ENCODE results near the gene KIR3DL2. TPM values are rescaled to one million over a fixed set of nuclear protein-coding genes. Genes with fewer than 3 reads are reported as not detected.
A peak's percentile ranks its signal among the peaks of the same experiment; 100 is the strongest.
"Not testable (repeated sequence)": the region's sequence is repeated elsewhere in the genome, so short reads cannot be mapped to it uniquely, and the experiment has no call there.

KIR3DL2 gene
- total RNA-seq: under 0.01 TPM

DNA sequence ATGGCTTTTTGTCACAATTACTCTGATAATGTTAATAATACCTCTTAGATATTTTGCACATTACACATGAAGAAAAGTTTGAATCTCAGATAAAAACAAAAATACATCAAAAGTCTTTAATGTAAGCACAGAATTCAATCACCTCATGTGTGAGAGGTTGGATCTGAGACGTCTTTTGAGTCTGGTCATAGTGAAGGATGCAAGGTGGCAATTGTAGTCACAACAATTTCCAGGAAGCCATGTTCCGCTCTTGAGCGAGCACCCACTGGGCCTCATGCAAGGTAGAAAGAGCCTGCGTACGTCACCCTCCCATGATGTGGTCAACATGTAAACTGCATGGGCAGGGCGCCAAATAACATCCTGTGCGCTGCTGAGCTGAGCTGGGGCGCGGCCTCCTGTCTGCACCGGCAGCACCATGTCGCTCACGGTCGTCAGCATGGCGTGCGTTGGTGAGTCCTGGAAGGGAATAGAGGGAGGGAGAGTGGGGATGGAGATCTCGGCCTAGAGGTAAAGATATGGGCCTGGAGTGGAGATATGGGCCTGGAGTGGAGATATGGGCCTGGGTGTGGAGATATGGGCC, at the start of gene KIR3DL2:
Gene KIR3DL2, plus strand, starts transcription at position 383 of the 580 bp plus-strand sequence. Its CDS starts 33 bp downstream, at position 416.
- DNase-seq (ENCODE audit: low read depth in 2 of 3, low spot score in 2 of 3): not testable (repeated sequence)

DNA sequence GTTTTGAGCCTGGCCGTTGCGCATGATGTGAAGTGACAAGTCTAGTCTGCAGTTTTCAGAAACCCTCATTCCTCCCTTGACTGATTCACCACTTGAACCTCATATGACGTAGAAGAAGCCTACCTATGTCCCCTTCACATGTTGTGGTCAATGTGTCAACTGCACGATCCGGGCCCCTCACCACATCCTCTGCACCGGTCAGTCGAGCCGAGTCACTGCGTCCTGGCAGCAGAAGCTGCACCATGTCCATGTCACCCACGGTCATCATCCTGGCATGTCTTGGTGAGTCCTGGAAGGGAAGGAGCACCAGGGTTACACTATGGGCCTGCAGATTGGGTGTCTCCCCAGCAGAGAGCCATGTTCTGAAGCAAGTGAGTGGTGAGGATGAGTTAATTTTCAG, 46.8 kb upstream of the KIR3DL2 start, which contains the start of gene KIR2DL4:
Gene KIR2DL4, plus strand, starts transcription at position 201 of the 400 bp plus-strand sequence. Its CDS starts 42 bp downstream, at position 243.
- no peak for DNase-seq (ENCODE audit: low read depth in 2 of 3, low spot score in 2 of 3)

DNA sequence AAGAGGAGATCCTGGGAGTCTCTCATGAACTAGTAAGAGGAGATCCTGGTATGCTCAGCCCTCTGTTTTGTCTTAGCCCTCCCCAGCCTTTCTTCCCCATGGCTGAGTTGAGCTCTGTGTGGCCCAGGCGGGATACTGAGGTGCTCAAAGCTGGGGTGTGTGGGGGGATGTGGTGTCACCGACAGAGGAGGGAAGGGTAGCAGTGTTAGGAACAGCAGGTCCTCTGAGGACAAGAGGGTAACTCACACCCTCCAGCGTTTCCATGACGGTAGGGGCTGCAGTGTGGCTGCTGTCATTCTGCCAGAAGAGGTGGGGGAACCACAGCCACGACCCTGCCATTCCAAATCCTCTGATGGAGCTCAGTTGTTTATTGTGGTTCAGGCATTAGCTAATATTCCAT, 46.1 kb upstream of the KIR3DL2 start:
- DNase-seq (ENCODE audit: low read depth in 2 of 3, low spot score in 2 of 3): no peak

DNA sequence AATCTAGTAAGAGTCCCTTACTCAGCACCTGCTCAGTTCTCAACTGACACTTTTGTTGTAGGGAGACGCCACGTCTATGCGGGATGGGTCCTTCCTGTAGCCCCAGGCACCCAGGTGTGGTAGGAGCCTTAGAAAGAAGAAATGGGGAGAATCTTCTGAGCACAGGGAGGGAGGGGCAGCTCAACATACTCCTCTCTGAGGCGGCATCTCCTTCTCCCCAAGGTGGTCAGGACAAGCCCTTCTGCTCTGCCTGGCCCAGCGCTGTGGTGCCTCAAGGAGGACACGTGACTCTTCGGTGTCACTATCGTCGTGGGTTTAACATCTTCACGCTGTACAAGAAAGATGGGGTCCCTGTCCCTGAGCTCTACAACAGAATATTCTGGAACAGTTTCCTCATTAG, 45.7 kb upstream of the KIR3DL2 start:
- no peak for DNase-seq (ENCODE audit: low read depth in 2 of 3, low spot score in 2 of 3)

DNA sequence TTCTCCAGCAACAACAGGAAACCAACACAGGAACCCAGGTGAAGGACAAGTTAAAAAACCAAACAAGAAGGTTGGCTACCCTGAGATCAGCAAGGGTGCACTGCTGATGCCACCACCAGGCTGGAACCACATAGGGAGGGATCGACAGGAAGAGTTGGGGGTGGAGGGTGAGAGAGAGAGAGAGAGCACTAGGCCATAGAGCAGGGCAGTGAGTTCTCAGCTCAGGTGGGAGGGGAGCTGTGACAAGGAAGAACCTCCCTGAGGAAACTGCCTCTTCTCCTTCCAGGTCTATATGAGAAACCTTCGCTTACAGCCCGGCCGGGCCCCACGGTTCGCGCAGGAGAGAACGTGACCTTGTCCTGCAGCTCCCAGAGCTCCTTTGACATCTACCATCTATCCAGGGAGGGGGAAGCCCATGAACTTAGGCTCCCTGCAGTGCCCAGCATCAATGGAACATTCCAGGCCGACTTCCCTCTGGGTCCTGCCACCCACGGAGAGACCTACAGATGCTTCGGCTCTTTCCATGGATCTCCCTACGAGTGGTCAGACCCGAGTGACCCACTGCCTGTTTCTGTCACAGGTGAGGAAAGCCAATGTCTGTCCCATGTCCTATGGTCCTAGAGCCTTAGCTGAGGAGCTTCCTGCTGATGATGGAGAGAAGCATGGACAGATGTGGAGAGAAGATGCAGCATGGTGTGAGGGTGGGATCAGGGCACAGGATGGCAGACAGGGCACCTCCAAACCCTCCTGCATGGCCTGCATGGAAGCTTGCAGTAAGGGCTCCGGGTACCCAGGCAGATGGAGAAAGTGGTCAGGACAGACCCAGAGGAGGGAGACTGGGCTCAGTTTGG, 44.4 kb upstream of the KIR3DL2 start:
- no peak for DNase-seq (ENCODE audit: low read depth in 2 of 3, low spot score in 2 of 3)

DNA sequence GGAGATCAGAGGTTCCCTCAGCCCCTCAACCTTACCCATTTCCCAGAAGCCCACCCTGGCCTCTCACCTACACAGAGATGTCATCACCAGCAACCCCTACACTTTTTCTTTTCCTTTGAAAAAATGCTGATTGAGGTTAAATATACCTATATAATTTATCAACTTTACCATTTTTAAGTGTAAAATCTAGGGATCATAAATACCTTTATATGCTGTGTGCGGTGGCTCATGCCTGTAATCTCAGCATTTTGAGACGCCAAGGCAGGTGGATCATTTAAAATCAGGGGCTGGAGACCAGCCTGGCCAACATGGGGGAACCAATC, 43.8 kb upstream of the KIR3DL2 start:
- DNase-seq (ENCODE audit: low read depth in 2 of 3, low spot score in 2 of 3): no peak

DNA sequence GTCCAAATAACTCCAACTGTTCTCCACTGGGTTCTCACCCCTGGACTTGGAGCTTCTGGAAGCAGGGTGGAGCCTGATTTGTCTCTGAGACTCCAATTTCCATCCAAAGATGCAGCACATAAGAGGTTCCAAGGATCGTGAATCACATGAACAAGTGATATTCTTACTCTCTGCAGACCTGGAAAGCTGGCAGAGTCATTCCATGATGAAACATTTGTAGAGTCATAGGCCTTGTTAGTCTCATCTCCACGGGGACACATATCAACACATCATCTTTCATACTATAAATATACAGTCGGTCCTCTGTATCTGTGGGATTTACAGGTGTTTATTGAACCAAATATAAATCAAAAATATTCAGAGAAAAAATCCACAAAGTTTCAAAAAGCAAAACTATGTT, 35.7 kb upstream of the KIR3DL2 start:
- not testable (repeated sequence) for DNase-seq (ENCODE audit: low read depth in 2 of 3, low spot score in 2 of 3)

DNA sequence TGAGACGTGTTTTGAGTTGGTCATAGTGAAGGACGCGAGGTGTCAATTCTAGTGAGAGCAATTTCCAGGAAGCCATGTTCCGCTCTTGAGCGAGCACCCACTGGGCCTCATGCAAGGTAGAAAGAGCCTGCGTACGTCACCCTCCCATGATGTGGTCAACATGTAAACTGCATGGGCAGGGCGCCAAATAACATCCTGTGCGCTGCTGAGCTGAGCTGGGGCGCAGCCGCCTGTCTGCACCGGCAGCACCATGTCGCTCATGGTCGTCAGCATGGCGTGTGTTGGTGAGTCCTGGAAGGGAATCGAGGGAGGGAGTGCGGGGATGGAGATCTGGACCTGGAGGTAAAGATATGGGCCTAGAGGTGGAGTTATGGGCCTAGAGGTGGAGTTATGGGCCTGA, 34.0 kb upstream of the KIR3DL2 start, which contains the start of gene KIR3DL1:
Gene KIR3DL1, plus strand, starts transcription at position 218 of the 400 bp plus-strand sequence.
- DNase-seq (ENCODE audit: low read depth in 2 of 3, low spot score in 2 of 3): not testable (repeated sequence)

DNA sequence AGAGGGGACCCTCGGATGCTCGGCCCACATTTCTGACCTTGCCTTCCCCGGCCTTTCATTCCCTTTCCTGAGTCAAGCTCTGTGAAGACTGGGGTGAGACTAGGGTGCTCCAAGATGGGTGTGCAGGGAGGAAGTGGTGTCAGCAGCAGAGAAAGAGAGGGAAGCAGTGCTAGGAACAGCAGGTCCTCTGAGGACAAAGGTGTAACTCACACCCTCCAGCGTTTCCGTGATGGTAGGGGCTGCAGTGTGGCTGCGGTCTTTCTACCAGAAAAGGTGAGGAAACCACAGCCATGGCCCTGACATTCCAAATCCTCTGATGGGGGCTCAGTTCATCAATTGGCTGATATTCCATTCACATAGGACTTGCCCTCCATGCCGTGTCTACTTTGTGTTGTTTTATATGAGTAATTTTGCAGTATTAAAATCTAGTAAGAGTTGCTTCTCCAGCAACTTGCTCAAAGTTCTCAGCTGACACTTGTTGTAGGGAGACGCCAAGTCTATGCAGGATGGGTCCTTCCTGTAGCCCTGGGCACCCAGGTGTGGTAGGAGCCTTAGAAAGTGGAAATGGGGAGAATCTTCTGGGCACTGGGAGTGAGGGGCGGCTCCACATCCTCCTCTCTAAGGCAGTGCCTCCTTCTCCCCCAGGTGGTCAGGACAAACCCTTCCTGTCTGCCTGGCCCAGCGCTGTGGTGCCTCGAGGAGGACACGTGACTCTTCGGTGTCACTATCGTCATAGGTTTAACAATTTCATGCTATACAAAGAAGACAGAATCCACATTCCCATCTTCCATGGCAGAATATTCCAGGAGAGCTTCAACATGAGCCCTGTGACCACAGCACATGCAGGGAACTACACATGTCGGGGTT, 32.3 kb upstream of the KIR3DL2 start:
- DNase-seq (ENCODE audit: low read depth in 2 of 3, low spot score in 2 of 3): no peak

DNA sequence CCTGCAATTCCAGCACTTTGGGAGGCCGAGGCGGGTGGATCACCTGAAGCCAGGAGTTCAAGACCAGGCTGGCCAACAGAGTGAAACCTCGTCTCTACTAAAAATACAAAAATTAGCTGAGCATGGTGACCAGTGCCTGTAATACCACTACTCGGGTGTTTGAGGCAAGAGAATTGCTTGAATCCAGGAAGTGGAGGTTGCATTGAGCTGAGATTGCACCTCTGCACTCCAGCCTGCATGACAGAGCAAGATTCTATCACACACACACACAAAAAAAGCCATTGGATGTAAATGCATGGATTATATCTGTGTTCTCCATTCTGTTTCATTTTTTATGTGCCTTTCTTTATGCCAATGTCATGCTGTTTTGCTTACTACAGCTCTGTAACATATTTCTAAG, 25.8 kb upstream of the KIR3DL2 start:
- not testable (repeated sequence) for DNase-seq (ENCODE audit: low read depth in 2 of 3, low spot score in 2 of 3)

DNA sequence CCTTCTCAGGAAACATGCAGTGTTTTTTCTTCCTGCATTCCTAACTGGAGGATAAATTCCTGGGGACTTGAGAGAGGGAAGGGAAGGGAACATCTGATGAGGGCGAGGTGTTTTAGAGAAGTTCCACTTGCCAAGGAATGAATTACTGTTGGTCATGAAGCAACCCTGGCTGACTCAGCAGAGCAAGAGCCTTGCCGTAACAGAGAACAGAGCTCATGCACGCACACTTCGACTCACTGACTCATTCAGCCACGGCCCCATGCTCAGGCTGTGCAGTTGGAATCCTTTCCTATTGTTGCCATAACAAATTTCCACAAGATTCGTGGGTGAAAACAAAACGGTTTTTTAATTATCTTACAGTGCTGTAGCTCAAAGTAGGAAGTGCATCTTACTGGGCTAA, 24.9 kb upstream of the KIR3DL2 start:
- not testable (repeated sequence) for DNase-seq (ENCODE audit: low read depth in 2 of 3, low spot score in 2 of 3)

DNA sequence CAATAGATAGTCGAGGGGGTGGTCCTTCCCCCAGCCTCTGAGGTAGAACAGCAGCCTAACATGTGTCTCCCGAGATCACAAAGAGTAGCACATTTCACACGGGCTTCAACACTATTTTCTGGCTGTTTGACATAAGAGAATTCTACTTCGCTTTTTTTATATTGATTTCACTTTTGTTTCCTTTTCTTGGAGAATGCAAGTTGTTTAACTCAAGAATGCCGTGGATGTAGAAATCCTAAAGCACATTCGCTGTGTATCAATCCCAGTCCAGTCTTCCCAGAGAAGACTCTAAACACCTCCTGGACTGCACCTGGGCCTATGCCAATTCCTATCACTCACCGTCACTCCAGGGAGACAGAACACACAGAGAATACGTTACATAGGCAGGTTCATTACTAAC, 22.2 kb upstream of the KIR3DL2 start:
- DNase-seq (ENCODE audit: low read depth in 2 of 3, low spot score in 2 of 3): not testable (repeated sequence)

DNA sequence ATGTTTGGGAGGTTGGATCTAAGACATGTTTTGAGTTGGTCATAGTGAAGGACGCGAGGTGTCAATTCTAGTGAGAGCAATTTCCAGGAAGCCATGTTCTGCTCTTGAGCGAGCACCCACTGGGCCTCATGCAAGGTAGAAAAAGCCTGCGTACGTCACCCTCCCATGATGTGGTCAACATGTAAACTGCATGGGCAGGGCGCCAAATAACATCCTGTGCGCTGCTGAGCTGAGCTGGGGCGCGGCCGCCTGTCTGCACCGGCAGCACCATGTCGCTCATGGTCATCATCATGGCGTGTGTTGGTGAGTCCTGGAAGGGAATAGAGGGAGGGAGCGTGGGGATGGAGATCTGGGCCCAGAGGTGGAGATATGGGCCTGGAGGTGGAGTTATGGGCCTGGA, 17.7 kb upstream of the KIR3DL2 start, which contains the start of gene KIR2DS4:
Gene KIR2DS4, plus strand, starts transcription at position 181 of the 400 bp plus-strand sequence.
- DNase-seq (ENCODE audit: low read depth in 2 of 3, low spot score in 2 of 3): not testable (repeated sequence)

DNA sequence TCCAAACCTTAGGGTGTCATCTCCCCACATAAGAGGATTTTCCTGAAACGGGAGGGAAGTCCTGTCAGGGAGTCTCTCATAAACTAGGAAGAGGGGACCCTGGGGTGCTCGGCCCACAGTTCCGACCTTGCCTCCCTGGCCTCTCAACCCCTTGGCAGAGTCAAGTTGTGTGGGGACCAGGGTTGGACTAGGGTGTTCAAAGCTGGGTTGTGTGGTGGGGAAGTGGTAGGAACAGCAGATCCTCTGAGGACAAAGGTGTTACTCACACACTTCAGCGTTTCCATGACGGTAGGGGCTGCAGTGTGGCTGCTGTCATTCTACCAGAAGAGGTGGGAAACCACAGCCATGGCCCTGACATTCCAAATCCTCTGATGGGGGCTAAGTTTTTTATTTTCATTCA, 15.1 kb upstream of the KIR3DL2 start:
- DNase-seq (ENCODE audit: low read depth in 2 of 3, low spot score in 2 of 3): not testable (repeated sequence)

DNA sequence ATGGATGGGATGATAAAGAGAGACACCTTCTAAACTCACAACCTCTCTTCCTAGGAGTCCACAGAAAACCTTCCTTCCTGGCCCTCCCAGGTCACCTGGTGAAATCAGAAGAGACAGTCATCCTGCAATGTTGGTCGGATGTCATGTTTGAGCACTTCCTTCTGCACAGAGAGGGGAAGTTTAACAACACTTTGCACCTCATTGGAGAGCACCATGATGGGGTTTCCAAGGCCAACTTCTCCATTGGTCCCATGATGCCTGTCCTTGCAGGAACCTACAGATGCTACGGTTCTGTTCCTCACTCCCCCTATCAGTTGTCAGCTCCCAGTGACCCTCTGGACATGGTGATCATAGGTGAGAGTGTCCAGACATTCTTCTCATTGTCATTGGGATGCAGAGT, 12.7 kb upstream of the KIR3DL2 start:
- DNase-seq (ENCODE audit: low read depth in 2 of 3, low spot score in 2 of 3): not testable (repeated sequence)

DNA sequence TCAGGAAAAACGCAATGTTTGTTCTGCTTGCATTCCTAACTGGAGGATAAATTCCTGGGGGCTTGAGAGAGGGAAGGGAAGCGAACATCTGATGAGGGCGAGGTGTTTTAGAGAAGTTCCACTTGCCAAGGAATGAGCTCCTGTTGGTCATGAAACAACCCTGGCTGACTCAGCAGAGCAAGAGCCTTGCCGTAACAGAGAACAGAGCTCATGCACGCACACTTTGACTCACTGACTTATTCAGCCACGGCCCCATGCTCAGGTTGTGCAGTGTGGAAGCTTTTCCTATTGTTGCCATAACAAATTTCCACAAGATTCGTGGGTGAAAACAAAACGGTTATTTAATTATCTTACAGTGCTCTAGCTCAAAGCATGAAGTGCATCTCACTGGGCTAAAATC, 7.1 kb upstream of the KIR3DL2 start:
- not testable (repeated sequence) for DNase-seq (ENCODE audit: low read depth in 2 of 3, low spot score in 2 of 3)

DNA sequence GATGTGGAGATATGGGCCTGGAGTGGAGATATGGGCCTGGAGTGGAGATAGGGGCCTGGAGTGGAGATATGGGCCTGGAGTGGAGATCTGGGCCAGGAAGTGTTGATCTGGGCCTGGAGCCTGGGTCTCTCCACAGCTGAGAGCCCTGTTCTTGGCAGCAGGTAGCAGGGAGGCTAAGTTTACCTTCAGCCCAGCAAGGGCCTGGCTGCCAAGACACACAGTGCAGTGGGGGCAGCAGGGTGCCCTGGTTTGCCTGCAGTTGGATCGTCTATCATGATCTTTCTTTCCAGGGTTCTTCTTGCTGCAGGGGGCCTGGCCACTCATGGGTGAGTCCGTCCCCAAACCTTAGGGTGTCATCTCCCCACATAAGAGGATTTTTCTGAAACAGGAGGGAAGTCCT, 687 bp downstream of the KIR3DL2 start:
- no peak for DNase-seq (ENCODE audit: low read depth in 2 of 3, low spot score in 2 of 3)

DNA sequence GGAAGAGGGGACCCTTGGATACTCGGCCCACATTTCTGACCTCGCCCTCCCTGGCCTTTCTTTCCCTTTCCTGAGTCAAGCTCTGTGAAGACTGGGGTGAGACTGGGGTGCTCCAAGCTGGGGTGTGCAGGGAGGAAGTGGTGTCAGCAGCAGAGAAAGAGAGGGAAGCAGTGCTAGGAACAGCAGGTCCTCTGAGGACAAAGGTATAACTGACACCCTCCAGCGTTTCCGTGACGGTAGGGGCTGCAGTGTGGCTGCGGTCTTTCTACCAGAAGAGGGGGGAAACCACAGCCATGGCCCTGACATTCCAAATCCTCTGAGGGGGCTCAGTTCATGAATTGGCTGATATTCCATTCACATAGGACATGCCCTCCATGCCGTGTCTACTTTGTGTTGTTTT, 1.1 kb downstream of the KIR3DL2 start:
- peak in 1 of 3 donors; percentile 12 for DNase-seq (ENCODE audit: low read depth in 2 of 3, low spot score in 2 of 3)

DNA sequence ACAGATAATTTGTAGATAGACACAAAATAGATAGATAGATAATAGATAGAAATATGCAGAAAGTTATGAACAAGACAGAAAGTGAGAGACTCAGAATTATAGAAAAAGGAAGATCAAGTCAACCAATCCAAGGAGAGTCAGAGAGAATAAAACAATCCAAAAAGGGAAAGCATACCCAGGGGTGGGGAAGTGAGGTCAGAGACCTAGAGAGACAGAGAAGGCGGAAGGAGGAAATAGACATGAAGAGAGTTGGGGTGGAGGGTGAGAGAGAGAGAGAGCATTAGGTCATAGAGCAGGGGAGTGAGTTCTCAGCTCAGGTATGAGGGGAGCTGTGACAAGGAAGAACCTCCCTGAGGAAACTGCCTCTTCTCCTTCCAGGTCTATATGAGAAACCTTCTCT, 5.0 kb downstream of the KIR3DL2 start:
- DNase-seq (ENCODE audit: low read depth in 2 of 3, low spot score in 2 of 3): not testable (repeated sequence)

DNA sequence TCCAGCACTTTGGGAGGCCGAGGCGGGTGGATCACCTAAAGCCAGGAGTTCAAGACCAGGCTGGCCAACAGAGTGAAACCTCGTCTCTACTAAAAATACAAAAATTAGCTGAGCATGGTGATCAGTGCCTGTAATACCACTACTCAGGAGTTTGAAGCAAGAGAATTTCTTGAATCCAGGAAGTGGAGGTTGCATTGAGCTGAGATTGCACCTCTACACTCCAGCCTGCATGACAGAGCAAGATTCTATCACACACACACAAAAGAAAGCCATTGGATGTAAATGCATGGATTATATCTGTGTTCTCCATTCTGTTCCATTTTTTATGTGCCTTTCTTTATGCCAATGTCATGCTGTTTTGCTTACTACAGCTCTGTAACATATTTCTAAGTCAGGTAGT, 8.2 kb downstream of the KIR3DL2 start:
- DNase-seq (ENCODE audit: low read depth in 2 of 3, low spot score in 2 of 3): not testable (repeated sequence)

DNA sequence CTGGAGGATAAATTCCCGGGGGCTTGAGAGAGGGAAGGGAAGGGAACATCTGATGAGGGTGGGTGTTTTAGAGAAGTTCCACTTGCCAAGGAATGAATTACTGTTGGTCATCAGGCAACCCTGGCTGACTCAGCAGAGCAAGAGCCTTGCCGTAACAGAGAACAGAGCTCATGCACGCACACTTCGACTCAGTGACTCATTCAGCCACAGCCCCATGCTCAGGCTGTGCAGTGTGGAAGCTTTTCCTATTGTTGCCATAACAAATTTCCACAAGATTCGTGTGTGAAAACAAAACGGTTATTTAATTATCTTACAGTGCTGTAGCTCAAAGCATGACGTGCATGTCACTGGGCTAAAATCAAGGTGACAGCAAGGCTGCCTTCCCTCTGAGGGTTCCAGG, 9.2 kb downstream of the KIR3DL2 start:
- DNase-seq (ENCODE audit: low read depth in 2 of 3, low spot score in 2 of 3): peak in 2 of 3 donors; percentile 38 to 47
